Left lobe of liver (tissue), 2 donors: ENCODE results near the gene GOLGA8R. TPM values are rescaled to one million over a fixed set of nuclear protein-coding genes. Genes with fewer than 3 reads are reported as not detected.
A peak's percentile ranks its signal among the peaks of the same experiment; 100 is the strongest.
"Not testable (repeated sequence)": the region's sequence is repeated elsewhere in the genome, so short reads cannot be mapped to it uniquely, and the experiment has no call there.

Experiments used
- ATAC-seq: fragments of 200-7000 bp; cut with Tn5 transposase; one replicate; pipeline ENCODE4 v1.9.1; 2020; ENCODE audit warnings: mild to moderate bottlenecking, moderate library complexity
- DNase-seq: peaks from one replicate; pipeline ENCODE4 v3.0.0-alpha.2; 2020; ENCODE audit warnings: low spot score
- total RNA-seq: library from RNA; stranded (reverse); gene quantifications from one replicate; pipeline ENCODE4 v1.2.1, GENCODE V29; 2021
- donor health status: DM: no; HTN: no; CAD: no; lungs with moderate emphysema.
- donor health status: DM: no; HTN: yes; CAD: no.

Gene GOLGA8R, protein sequence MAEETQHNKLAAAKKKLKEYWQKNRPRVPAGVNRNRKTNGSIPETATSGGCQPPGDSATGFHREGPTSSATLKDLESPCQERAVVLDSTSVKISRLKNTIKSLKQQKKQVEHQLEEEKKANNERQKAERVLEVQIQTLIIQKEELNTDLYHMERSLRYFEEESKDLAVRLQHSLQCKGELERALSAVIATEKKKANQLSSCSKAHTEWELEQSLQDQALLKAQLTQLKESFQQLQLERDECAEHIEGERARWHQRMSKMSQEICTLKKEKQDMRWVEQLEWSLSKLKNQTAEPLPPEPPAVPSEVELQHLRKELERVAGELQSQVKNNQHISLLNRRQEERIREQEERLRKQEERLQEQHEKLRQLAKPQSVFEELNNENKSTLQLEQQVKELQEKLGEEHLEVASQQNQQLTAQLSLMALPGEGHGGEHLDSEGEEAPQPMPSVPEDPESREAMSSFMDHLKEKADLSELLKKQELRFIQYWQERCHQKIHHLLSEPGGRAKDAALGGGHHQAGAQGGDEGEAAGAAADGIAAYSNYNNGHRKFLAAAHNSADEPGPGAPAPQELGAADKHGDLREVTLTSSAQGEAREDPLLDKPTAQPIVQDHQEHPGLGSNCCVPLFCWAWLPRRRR
- 3.9 TPM for total RNA-seq

DNA sequence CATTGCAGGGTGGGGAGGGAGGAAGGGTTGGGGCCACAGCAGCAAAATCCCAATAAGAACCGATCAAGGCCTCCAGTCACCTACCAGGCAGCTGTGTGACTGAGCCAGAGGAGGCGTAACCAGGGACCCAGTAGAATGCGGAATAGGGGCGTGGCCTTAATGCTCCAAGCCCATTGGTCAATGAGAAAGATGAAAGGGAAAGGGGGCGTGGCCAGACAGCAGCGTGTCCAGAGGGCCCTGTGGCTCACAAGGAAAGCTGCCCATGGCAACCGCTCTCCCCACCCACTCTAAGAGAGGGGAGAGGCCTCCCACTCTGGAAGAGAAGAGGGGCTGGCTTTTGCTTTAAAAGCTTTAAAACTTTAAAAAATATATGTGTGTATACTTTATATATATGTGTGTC lies at the start of gene GOLGA8R:
TSS of gene GOLGA8R (minus strand) at position 101 of the 400 bp plus-strand sequence. CDS start at position 3, 98 bp downstream.
- DNase-seq, ATAC-seq: not testable (repeated sequence)

- not testable (repeated sequence) for ATAC-seq, DNase-seq
Measured at GRCh38 chr15:30463849-30464248, 49.8 kb upstream of the GOLGA8R start.

- DNase-seq, ATAC-seq: not testable (repeated sequence)
Measured at GRCh38 chr15:30462176-30462575, 48.1 kb upstream of the GOLGA8R start.

GRCh38 chr15:30452702-30453101 lies 38.6 kb upstream of the GOLGA8R start:
- not testable (repeated sequence) for ATAC-seq, DNase-seq

GRCh38 chr15:30438348-30438747 lies 24.3 kb upstream of the GOLGA8R start:
- ATAC-seq, result peak; percentile 85
- not testable (repeated sequence) for DNase-seq

DNA sequence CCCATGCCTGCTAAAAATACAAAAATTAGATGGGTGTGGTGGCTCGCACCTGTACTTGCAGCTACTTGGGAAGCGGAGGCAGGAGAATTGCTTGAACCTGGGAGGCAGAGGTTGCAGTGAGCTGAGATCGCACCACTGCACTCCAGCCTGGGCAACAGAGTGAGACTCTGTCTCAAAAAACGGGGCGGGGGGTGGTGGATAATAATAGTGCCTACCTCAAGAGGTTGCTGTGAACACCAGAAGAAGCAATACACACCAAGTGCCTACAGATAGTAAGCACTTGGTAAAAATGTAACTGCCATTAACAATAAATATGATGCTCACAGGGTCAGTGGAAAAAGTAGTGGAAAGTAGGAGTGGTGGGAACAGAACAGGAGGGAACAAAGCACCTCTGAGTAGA lies 21.8 kb upstream of the GOLGA8R start:
- not testable (repeated sequence) for DNase-seq, ATAC-seq

DNA sequence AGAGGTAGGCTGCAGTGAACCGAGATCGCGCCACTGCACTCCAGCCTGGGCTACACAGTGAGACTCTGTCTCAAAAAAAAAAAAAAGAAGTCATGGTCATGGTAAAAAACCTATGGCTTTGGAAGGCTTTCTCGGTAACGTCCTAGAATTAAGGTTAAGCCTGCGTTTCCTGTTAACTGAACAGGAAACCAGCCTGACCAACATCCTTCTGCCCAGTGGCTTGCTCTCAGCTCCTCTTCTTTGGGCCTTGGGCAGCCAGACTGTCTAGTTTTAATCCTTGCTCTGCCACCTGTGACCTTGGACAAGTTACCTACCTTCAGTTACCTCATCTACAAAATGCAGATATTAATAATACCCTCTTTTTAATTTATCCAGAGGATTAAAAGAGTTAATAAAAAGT lies 6.7 kb upstream of the GOLGA8R start:
- not testable (repeated sequence) for DNase-seq, ATAC-seq

- DNase-seq, result peak; percentile 43
- ATAC-seq, result not testable (repeated sequence)
Measured at GRCh38 chr15:30407636-30408035, 6.4 kb downstream of the GOLGA8R start.

DNA sequence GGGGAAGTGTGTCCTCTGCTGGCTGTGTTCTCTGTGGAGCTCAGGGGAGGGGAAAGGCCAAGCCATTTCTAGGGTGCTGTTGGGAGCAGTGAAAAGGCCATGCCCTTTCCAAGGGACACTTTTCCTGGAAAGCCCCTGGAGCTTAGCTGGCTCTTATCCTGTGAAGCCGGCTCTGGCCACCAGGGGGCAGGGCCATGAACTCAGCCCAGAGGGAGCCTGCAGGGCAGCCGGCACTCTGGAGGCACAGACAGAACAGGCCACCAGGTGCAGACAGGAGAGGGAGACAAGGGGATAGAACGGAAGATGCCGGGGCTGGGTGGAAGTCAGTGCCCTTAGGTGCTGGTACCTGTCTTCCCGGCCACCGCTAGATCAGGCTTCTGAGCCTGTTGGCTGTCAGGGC lies 15.1 kb downstream of the GOLGA8R start:
- DNase-seq, result peak; percentile 52
- peak; percentile 77 for ATAC-seq

DNA sequence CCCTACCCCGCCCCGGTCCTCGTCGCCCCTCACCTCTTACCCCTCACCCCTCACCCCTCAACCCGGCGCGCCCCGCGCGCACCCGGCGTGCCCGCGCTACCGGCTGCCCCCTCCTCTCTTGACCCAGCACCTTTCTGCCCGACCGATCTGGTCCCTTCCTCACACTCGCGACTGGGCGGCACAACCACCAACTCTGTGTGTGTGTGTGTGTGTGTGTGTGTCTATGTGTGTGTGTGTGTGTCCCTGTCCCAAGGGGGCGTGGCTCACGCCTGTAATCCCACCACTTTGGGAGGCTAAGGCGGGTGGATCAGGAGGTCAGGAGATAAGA lies 20.4 kb downstream of the GOLGA8R start:
- peak; percentile 62 for ATAC-seq
- DNase-seq, result not testable (repeated sequence)

DNA sequence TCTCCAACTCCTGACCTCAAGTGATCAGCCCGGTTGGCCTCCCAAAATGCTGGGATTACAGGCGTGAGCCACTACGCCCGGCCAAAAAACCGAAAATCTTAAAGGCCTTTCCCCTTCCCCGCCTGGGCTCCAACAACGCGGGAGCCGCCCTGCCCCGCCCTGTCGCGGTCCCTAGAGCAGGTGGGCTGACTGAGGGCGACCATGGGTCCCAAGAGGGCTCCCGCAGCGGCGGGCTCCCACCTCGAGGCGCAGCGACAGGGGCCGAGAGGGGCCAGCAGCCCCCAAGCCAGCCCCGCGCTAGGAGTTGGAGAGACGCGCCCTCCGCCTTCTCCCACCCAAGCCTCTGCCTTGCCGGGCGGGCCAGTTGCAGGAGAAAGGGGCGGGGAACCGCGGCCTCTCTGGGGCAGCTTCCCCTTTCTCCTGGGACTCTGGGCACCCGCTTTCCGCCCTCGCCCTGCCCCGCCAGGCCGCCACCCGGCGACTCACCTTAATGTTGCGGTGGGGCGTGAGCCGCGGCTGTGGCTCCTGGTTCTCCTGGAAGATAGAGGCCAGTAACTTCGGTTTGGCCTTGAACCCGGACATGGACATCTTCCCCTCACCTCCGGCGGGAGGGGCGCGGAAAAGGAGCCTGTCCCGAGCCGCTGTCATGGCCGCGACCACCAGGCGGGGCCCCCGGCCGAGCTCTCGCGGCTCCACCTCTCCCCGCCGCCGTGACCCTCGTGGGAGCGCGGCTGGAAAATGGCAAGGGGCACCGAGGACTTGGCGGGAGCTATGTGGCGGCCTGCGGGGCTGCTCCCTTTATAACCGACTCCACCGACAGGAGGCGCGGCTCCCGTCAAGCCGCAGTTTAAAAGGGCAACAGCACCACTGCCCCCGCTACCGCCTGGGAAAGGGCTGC lies 21.0 kb downstream of the GOLGA8R start, which contains the start of gene CHRFAM7A:
TSS of gene CHRFAM7A (minus strand) at position 775 of the 898 bp plus-strand sequence. CDS start 10,189 bp downstream, outside the sequence.
- DNase-seq (peak; percentile 39), ATAC-seq (peak; percentile 90)

- not testable (repeated sequence) for DNase-seq, ATAC-seq
Measured at GRCh38 chr15:30386318-30386887, 27.7 kb downstream of the GOLGA8R start.

DNA sequence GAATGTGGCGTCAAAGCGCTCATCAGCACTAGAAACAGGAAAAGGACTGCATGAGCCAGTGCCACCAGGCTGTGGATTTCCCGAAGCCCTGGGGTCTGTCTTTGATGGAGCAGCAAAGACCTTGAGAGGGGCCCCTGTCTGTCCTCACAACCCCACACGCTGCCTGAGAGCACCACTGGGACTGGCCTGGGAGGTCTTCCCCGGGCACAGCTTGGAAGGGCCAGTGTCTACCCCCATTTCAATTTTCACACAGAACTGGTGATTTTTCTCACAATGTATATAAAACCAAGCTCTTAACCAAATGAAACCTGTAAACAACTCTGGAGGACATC lies 37.0 kb downstream of the GOLGA8R start:
- DNase-seq, ATAC-seq: not testable (repeated sequence)

GRCh38 chr15:30376375-30377081 lies 37.5 kb downstream of the GOLGA8R start:
- peak; percentile 26 for ATAC-seq
- not testable (repeated sequence) for DNase-seq

DNA sequence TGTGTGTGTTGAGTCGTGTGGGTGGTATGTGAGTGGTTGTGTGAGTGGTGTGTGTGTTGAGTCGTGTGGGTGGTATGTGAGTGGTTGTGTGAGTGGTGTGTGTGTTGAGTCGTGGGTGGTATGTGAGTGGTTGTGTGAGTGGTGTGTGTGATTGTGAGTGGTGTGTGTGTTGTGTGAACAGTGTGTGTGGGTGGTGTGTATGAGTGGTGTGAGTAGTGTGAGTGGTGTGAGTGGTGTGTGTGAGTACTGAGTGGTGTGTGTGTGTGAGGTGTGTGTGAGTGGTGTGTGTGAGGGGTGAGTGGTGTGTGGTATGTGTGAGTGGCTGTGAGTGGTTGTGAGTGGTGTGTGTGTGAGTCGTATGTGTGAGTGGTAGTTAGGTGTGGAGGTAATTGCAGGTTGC lies 38.2 kb downstream of the GOLGA8R start:
- ATAC-seq, DNase-seq: not testable (repeated sequence)

GRCh38 chr15:30374862-30375261 lies 39.2 kb downstream of the GOLGA8R start:
- DNase-seq, result not testable (repeated sequence)

DNA sequence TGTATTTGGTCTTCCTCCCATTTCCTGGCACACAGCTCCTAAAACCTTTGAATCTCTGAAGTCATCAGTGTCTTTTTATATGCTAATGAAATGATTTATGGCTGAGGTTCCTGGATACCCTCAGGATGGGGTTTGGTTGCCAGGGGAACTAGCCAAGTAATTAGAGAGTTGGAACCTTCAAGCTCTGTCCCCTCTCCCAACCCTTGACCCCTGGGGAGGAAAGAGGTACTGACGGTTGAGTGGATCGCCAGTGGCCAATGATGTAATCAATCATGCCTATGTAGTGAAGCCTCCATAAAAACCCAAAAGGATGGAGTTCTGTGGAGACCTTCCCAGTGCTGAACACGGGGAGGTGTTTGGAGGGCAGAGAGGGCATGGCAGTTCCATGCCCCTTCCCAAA lies 45.8 kb downstream of the GOLGA8R start:
- not testable (repeated sequence) for ATAC-seq, DNase-seq

More at GRCh38 chr15:30374862-30375261, 39.2 kb downstream of the GOLGA8R start:
- ATAC-seq, result not testable (repeated sequence)

DNA sequence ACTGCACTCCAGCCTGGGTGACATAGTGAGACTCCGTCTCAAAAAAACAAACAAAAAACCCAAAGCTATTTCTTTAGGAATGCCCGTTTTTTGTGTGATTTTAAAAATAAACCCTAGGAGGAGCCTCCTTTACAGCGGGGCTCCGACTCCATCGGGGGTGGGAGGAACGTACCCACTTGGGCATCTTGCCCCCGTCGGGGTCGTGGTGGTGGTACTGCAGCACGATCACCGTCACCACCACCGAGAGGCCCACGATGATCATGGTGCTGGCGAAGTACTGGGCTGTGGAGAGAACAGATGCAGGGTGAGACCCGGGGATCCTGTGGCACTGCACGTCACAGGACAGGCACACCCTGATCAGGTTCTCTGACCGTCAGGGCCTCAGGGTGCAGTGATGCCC lies 46.8 kb downstream of the GOLGA8R start:
- DNase-seq, result not testable (repeated sequence)

GRCh38 chr15:30361404-30361803 lies 52.7 kb downstream of the GOLGA8R start:
- ATAC-seq, result not testable (repeated sequence)

More for the DNA sequence above, 46.8 kb downstream of the GOLGA8R start:
- not testable (repeated sequence) for ATAC-seq

GRCh38 chr15:30360990-30361389 lies 53.1 kb downstream of the GOLGA8R start:
- not testable (repeated sequence) for ATAC-seq, DNase-seq

More at GRCh38 chr15:30361404-30361803, 52.7 kb downstream of the GOLGA8R start:
- not testable (repeated sequence) for DNase-seq
